Activated gamma-delta T cell (primary cell): Measurements from ENCODE around the gene NCMAP.

Experiments used
- DNase-seq: peaks from one replicate; lab custom pipeline; 2025; lab: John Stamatoyannopoulos, UW

The NCMAP gene

DNA sequence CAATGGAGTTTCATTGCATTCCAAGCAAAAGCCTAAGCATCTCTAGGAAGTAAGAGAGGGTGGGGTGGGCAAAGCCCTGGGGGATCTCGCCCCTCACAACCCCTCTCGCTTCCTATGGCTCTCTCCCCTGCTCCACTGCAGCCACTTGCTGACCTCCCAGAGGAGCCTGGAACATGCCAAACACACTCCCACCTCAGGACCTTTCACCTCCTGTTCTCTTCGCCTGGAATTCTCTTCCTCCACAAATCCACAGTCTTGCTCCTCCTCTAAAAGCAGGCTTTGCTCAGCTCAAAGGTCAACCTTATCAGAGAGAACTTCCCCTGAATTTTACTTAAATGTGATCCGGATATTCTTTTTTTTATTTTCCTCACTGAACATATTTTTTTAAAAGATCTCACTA, 66.3 kb downstream of the NCMAP start:
- DNase-seq: no peak

DNA sequence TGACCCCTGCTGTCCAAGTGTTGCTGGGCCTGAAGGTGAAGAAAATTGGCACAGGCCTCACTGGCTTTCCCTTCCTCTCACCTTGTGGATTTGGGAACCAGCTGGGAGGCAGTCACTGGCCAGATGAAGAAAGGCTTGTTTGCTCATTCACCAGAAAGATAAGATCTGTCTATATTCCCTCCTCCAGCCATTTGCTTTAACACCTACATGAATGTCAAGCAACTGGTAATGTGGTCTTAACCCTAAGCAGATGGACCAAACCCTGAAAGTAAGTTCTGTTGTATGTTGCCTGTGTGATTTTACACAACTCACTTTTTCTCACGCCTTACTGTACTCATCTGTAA, 76.9 kb downstream of the NCMAP start:
- DNase-seq: no peak

DNA sequence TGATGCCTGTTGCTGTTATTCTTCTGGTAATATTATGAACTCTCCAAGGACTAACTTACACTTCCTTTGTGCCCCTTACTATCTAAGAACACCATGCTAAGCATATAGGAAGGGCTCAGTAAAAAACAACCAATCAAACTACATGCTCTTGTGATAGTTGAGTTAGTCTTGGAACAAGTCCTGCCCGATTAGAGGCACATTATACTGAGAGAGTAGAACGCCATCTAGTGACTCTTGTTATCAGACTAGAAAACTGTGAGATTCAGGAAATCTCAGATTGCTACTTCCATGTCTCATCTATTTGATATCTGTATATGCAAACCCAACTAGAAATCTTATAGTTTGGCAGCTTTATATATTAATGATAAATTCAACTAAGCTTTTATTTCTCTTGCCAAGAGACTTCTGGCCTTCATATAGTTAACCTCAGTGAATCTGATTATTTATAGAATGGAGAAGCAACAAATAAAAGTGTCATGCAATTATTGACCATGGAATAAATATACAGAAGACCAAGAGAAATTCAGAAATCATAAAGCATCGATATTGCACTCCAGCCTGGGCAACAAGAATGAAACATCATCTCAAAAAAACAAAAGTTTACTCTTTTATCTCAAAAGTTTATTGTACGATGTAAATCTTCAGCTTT, 79.4 kb downstream of the NCMAP start:
- no peak for DNase-seq

DNA sequence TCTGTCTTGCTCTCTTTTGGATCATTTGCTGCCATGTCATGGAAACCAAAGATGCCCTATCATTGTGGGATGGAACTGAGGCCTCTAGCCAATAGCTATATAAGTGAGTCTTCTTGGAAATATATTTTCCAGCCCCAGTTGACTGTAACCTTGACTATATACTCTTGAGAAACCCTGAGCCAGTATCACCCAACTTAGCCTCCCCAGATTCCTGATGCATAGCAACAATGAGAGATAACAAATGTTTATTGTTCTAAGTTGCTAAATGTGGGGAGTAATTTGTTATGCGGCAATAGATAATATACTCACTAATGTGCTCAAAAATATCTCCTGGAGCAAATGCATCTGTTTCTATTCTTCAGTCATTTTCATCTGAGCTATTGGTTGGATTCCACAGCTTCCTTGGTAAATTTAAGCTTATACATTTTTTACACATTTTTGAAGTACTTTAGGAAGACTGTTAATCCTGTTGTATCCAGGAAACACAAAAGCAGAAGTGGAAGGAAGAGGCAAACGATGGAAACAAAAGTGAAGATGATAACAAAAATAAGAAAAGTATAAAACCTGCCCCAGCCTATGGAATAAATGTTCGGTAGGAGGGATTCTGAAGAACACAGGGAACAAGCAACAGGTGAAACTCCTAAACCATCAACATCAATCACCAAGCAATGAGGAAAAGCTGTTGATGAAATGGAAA, 80.9 kb downstream of the NCMAP start:
- no peak for DNase-seq

DNA sequence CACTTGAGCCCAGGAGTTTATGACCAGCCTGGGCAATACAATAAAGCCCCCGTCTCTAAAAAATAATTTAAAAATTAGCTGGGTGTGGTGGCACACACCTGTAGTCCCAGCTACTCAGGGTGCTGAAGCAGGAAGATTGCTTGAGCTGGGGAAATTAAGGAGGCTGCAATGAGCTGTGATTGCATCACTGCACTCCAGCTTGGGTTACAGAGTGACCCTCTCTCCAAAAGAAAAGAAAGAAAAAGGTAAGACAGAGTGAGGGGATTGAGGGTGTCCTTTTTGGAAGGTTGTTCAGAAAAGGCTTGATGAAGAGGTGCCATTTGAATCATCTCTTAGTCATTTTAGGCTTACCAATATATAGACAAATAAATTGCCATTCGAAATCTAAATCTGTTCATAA, 83.2 kb downstream of the NCMAP start:
- DNase-seq: no peak

DNA sequence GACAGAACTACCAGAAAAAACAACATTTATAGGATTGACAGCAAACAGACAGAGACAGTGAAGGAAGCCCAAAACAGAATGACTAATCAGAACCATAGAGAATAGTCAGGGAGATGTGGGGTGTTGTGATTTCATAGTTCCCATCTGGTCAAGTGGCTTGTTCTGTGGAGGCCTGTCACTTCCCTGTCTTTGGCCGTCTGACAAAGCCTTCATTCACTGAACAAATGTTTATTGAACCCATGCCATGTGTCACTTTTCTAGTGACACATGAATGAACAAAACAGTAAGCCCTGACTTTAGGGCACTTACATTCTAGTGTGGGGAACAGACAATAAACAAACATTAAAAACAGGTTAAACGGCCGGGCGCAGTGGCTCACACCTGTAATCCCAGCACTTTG, 84.0 kb downstream of the NCMAP start:
- DNase-seq: no peak

DNA sequence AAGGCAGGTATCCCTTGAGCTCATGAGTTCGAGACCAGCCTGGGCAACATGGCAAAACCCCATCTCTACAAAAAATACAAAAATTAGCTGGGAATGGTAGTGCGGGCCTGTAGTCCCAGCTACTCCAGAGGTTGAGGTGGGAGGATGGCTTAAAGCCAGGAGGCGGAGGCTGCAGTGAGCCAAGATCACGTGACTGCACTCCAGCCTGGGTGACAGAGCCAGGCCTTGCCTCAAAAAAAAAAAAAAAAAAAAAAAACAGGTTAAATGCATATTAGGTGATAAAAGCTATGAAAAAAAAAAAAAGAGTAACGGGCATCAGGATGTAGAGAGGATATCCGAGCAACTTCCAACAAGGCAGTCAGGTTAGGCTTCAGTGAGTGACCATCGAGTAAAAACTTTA, 84.4 kb downstream of the NCMAP start:
- no peak for DNase-seq

DNA sequence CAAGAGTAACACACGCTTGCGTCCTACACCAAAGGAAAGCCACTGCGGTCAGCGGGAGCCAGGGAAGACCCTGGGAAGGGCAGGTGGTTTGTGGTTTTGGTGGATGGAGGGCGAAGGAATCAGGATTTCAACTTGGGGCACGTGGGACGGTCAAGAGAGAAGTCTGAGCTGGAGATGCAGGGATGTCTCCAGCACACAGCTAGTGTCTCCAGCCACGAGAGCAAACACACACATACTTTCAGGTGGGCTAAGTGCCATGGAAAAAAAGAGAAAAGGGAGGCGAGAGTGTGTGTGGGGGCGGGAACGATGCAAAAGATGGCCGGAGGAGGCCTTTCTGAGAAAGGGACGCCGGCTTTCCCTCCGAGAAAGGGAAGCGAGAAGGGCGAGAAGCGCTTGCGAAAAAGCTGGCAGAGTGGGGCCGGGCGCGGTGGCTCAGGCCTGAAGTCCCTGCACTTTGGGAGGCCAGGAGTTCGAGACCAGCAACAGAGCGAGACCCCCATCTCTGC, 85.8 kb downstream of the NCMAP start:
- peak; percentile 4 for DNase-seq

DNA sequence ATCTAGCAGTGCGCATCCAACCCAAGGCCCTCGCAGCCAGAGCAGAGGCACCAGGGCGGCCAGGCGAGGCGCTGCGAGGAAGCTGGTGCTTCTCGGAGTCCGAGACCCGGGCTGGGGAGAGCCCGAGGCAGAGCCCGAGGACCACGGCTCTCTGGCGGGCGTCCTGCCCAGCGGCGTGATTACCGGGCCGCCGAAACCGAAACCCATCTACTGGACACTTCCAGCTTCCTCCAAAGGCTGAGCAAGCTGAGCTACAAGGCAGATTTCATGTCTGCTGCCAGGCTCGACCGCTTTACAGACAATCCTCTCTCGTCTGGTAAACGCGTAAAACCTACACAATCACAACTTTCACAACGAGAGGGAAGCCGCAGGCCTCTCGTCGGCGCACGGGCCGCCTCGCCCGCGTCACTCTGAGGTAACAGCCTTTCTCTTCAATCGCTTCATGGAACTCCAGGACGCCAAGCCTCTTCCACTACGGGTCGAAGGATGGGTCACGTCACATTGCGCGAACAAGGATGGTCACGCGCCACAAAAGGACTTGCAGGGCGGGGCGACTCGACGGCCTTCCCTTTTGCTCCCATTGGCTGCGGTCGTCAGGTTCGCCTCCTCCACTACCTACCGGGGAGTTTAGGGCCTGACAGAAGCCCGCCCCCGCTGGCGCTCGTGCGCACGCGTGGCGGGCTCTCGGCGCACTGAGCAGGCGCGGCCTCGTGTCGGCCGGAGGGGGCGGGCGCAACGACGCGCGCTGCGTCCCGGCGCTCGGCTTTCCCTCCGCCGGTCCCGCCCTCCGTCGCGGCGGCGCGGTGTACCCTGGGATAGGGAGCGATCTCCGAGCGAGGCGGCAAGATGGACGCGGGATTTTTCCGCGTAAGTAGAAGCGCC, 86.8 kb downstream of the NCMAP start, which contains the start of gene SRRM1:
Gene SRRM1, plus strand, starts transcription at position 822 of the 882 bp plus-strand sequence. Its CDS starts 25 bp downstream, at position 847.
- DNase-seq: peak; percentile 96

DNA sequence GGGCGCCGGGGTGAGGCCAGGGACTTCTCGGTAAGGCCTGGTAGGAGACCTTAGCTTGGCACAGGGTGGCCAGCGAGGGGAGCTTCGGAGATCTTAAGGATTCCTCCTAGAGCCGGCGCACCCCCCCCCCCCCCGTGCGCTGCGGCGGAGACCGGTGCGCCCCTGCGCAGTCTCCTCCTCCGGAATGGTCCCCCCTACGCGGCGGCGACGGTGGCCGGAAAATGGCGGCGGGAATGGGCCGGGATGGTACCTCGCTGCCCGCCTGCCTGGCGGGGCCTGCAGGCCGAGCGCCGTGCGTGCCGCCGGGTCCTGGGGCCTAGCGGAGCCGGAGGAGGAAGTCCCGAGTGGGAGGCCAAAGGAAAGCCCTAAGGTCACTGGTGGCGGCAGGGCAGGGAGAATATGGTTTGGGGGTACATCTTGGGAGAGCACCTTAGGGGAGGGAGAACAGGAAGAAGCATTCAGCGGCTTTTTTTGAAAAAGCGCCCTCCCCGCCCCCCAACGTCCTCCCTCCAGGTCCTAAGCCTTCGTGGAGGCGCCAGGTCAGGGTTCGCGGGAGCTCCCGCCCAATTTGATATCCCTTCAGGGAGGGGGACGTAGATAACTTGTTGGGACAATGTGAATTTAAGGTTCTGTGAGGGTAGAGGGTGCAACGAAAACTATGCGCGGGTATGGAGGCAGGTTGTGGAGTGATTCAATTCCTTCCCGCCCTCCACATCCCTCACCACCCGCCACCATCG, 87.6 kb downstream of the NCMAP start:
- DNase-seq: peak; percentile 60

DNA sequence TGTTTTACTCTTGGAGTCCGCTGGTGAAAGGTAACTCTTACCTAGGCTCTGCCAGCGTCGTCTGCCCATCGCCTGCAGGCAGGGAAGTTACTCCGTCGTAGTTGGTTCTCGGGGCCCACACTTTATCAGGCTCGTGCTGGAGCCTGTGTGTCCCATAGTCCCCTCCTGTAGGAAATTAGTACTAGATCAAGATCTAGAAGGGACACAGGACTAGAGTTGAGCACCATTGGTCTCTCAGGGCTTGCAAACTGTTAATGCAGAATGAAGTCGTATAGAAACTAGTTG, 88.2 kb downstream of the NCMAP start:
- no peak for DNase-seq

DNA sequence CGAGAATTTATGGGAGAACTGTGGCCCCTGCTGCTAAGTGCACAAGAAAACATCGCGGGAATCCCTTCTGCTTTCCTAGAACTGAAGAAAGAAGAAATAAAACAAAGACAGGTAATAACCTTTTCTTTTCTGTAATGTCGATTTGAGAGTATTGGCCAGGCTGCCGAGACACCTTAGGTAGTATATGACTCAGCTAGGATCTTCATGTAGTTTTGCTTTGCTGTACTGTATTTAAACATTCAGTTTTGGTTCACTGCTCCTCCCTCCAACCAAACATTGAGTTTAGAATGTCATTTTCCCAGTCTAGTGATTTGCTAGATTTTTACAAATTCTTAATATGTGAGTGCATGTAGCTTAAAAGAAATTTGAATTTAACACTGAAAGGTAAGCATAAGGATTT, 93.0 kb downstream of the NCMAP start:
- DNase-seq: no peak

DNA sequence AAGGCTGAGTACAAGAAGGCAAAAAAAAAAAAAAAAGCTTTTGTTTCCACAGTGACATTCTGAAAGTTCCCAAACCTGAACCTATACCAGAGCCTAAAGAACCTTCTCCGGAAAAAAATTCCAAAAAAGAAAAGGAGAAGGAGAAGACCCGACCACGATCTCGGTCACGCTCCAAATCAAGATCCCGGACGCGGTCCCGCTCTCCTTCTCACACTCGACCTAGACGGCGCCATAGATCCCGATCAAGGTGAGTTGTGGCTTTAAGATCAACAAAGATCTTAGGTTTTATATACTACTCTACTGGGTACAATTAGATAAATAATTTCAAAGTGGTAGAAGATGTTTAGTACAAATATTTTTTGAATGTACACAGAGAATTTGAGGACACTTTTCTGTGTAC, 96.5 kb downstream of the NCMAP start:
- DNase-seq: no peak

DNA sequence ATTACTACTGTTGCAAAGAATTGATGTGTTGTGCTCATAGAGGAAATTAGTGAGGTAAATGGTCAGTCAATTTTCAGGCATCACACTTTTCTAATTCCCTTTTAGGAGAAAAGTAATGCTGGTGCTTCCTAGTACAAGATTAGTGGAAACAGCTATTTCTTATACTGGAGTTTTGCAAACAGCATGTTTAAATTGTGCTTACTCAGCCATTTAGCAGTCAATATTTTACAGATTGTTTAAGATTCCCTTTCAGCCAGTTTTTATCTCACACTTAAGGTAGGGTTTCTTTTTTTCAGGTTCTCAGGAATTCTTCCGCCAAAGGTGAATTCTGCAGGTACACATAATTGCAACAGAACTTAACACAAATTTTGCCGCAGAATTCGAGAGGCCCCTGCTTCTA, 98.1 kb downstream of the NCMAP start:
- DNase-seq: no peak

DNA sequence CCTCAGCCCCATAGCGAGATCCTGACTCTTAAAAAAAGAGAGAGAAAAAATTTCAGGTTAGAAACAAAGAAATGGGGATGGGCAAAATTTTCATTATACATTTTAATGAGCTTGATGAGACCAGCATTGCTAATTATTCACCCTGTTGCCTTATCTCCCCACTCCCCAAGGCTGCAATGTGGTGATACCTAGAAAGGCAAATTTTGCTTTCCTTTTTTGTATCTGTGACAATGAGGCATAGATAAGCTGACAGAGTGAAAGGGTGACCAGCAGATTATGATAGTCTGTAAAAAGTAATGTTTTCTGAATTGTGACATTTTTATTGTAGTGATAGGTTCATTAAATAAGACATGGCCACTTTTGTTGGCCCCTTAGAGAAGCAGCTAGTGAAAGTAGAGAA, 100.2 kb downstream of the NCMAP start:
- no peak for DNase-seq

DNA sequence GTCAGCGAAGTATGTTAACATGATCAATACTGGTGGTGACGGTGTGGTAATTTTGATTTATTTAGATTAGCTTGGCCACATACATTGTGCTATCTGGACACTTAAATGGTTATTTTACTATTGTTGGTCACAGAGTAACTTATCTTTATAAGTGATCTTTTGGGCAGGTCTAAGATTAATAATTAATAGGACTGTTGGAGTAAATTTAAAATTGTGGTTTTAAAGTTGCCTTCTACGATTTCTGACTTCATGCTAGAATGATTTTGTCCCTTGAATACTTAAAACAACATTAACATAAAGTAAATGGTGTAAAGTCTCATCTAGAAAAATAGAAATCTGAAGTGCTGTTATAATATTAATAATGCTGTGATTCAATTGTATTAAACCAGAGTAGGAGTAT, 101.9 kb downstream of the NCMAP start:
- no peak for DNase-seq
